Left lobe of liver (tissue), 2 donors: ENCODE data around the gene SFXN3. TPM values are rescaled to one million over a fixed set of nuclear protein-coding genes. Genes with fewer than 3 reads are reported as not detected.
A peak's percentile ranks its signal among the peaks of the same experiment; 100 is the strongest.

Experiments
- ATAC-seq: fragments of 200-7000 bp; cut with Tn5 transposase; one replicate; pipeline ENCODE4 v1.9.1; 2020; ENCODE audit warnings: mild to moderate bottlenecking, moderate library complexity
- DNase-seq: peaks from one replicate; pipeline ENCODE4 v3.0.0-alpha.2; 2020; ENCODE audit warnings: low spot score
- total RNA-seq: library from RNA; stranded (reverse); gene quantifications from one replicate; pipeline ENCODE4 v1.2.1, GENCODE V29; 2021
- donor health status: DM: no; HTN: no; CAD: no; lungs with moderate emphysema.
- donor health status: DM: no; HTN: yes; CAD: no.

Gene SFXN3
- total RNA-seq, 1 donor from 2014 or later: 5.2 TPM

DNA sequence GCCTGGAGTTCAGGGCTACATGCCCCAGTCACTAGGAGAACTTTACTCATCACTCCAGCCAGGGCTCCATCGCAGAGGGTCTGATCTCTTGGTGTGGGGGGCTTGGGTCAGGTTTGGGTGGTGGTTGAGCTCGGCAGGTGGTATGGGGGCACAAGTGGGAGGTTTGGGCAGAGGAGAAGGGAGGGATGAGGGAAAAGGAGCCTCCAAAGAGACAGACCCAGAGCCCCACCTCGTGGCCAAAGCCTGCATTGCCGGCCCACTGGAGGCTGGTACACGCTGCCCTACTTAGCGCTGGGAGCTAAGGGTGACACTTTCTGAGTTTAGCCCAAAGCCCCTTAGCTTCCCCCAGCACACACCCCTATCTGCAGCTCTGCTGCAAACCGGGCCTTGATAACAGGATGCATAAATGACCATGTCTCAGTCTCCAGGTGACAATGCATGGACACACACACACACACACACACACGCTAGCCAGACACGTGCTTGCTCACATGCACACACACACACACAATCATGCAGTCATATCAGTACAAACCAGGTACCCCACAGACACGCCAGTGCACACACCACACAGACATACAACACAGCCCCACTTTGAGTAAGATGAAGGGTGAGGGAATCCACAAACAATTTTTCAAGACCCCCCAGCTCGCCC lies 16.7 kb upstream of the SFXN3 start:
- peak; percentile 81 for DNase-seq
- peak; percentile 86 for ATAC-seq

DNA sequence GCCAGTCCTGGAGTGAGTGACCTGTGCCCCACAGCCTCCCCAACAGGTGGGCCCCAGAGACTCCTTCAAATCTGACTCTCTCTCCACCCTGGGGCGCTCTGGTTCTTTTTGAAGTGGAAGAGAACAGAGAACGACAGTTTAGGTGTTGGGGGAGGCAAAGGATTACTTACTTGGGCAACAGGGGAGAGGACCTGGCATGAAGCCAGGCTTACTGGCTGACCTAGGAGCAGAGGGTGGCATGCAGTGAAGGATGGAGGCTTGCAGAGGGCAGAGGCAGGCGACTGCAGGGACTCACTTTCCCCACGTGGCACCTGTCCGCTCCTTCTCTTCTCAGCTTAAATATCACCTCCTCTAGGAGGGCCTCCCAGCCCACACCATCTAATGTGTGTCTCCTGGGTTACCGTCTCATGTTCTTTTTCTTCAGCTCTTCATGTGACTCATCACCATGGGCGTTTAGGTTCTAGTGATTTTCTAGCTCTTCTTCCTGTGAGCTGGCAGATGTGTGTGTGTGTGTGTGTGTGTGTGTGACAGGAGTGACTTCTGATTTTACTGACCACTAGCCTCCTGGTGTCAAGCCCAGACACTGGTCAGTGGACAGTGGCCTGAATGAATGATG lies 16.0 kb upstream of the SFXN3 start:
- no peak for ATAC-seq
- no peak for DNase-seq

DNA sequence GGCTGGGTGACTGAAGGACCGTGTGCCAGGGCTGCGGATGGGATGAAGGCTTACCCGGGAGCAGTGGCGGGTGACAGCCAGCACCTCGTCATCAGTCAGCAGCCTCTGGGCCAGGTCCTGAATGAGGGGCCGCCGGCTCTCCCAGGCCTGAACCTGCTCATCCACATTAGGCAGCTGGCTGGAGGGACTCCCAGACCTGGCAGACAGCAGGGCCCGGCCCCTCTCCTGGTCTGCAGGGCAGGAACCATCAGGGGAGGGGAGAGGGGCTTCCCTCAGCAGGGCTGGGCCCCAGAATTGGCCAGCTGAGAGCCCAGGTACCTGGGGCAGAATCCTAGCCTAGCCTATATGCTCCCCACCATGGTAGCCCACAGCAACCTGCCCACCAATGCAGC lies 15.5 kb upstream of the SFXN3 start:
- no peak for DNase-seq
- ATAC-seq: no peak

DNA sequence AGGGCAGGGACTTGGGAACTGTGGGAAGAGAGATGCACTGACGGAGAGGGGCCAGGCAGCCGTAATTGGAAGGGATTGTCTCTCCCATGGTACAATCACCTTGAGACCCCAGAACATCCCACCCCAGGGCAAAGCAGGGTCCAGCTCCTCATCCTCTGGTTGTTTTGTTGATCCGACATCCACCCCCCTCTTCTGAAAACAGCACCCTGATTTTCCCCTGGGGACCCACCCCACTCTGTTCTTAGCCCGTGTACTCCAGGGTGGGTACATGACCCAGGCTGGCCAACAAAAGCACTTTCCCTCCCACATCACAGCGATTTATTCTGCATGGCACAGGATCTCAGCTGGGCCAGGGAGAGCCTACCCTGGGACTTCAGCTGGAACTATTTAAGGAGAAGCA lies 14.2 kb upstream of the SFXN3 start:
- no peak for ATAC-seq
- DNase-seq: no peak

DNA sequence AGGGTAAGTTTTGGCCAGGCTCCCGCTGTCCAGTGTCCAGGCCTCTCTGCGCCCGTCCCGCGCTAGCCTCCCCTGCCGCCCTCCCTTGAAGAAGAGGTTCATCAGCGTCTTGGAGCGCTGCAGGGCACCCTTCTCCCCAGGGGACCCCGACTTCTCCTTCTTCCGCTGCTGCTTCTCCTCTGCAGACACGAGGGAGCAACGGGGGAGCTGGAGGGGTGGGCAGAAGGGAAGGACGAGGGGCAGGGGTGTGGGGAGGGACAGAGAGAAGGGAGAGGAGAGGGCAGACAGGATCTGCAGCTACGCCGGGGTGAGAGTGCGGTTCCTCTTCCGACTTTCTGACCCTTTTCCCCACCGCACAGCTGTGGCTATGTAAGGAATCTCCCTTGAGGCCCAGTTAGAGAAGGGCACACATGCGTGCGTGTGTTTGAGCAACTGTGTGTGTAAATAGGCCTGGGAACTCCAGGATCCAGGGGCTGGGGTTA lies 12.9 kb upstream of the SFXN3 start:
- DNase-seq (no peak), ATAC-seq (no peak)

DNA sequence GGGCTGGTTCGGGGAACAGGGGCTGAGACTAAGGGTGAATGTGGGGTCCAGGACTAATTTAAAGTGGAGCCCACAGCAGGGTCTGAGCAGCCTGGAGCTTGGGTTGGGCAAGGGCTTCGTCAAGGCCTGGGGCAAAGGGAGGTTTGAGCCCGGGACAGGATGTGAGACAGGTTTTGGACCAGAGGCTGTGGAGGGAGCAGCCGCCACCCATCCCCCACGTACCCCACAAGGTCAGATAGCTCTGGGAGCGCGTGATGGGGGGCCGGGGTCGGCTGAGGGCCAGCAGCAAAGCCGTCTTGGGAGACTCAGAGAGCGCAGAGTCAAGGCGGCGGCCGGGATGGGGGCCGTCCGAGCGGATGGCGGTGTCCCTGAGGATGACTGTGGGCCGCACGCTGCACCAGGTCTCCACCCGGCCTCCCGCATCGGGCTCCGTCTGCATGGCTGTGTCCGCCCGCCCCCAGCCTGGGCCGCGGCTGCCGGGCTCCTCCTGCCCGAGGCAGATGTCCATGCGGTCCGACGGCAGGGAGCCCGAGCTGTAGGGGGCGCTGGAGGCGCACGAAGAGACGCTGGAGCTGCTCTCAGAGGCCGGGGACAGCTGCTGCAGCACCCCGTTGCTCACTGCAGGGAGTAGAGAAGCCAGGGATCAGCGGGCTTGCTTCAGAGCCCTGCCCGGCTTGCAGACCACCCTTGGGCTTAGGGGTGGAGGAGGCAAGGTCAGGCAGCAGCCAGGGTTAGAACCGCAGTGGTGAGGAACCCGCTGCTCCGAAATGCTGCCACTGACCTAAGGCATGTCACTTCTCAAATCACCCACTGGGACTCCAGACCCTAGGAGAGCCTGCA lies 12.2 kb upstream of the SFXN3 start:
- ATAC-seq (peak; percentile 70), DNase-seq (peak; percentile 67)

DNA sequence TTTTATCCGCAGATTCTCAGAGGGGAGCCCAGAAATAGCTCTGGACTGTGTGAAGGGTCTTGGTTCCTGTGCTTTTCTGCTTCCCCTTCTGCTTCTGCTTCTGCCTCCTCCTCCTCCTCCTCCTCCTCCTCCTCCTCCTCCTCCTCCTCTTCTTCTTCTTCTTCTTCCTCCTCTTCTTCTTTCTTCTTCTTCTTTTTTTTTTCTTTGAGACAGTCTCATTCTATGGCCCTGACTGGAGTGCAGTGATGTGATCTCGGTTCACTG lies 11.7 kb upstream of the SFXN3 start:
- DNase-seq: no peak
- ATAC-seq: no peak

DNA sequence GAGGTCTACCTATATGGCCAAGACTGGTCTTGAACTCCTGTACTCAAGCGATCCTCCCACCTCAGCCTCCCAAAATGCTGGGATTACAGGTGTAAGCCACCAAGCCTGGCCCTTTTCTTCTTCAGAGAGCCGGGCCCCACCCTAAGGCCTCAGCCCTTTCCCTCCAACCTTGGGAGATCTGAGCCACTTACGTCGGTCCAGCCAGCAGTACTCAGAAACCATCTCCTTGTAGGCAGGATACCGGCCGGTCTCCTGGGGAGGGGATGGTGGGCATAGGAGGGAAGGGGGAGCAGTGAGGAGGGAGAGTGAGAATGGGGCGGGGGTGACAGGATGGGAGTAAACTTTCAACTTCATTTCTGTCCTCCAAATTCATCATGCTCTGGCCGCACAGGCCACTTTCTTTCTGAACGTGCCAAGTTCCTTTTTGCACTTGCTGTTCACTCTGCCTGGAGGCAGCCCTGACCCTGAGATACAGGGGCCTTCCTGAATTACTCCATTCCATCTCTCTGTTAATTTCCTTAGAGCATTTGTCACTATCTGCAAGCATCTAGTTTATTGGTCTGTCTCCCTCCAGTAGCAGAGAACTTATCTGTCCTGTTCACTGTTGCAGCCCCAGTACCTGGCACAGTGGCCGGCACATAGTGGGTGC lies 10.5 kb upstream of the SFXN3 start:
- no peak for DNase-seq

DNA sequence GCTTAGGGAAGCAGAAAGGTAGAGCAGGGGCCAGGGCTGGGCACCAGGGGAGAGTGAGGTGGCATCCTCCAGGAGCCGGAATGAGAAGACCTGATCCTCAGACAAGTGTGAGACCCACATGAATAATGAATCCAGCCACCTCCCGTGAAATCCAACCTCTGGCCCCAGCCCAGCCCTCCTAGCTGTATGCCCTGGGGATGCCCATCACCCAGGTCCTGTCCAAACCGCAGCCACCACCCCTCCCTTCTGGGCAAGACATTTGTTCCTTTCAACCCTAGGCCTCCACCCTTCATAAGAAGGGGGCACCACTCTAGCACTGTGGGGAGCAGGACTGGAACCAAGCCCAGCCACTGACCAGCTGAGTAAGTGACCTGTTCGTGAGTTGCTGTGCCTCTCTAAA lies 9.8 kb upstream of the SFXN3 start:
- ATAC-seq: no peak
- DNase-seq: no peak

More for the DNA sequence above, 10.5 kb upstream of the SFXN3 start:
- no peak for ATAC-seq

DNA sequence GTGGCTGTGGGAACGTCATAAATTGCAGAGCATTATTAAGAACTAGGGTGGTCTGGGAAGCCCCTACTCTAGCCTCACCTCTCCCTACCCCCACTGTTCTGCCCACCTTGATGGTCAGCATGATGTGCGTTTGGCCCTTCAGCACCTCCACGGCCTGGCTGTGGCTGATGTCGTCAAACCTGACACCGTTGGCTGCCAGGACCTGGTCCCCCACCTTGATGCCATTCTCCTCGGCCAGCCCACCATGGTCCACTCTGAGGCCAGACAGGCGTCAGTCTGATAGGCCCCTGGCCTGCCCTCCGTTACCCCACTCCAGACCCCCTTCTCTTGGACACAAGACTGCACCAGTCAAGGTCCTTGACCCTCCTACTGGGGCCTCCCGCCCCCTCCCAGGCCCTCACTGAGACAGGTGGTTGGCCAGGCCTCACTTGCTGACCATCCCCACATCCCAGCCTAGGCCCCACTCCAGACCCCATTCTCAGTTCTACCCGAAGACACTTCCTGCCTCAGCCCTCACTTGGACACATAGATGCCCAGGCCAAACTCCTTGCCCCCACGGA lies 9.3 kb upstream of the SFXN3 start:
- no peak for DNase-seq
- ATAC-seq: no peak

DNA sequence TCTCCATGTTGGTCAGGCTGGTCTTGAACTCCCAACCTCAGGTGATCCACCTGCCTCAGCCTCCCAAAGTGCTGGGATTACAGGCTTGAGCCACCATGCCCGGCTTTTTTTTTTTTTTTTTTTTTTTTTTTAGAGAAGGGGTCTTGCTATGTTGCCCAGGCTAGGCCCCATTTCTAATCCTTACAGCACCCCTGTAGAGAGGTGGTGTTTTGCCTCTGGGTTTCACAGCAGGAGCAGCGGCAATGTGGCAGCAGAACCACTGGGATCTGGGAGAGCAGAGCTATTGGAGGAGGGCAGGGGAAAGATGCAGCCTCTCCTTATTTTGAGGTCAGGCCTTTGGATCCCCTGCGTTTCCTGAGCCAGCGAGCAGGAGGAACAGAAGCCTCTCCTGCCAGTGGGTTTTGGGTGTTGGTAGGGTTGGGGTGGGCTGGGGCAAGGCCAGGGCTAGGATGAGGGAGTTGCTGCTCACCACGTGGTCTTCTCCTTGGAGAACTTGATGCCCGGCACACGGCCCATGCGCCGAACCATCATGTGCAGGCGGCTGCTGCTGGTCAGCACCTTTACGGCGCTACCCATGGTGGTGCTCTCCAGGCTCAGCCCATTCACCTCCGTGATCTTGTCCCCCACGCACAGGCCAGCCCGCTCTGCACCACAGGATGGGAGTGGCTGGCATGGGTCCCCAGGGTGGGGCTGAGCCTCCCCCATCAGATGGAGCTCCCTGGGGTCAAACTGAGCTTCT lies 7.9 kb upstream of the SFXN3 start:
- no peak for DNase-seq

DNA sequence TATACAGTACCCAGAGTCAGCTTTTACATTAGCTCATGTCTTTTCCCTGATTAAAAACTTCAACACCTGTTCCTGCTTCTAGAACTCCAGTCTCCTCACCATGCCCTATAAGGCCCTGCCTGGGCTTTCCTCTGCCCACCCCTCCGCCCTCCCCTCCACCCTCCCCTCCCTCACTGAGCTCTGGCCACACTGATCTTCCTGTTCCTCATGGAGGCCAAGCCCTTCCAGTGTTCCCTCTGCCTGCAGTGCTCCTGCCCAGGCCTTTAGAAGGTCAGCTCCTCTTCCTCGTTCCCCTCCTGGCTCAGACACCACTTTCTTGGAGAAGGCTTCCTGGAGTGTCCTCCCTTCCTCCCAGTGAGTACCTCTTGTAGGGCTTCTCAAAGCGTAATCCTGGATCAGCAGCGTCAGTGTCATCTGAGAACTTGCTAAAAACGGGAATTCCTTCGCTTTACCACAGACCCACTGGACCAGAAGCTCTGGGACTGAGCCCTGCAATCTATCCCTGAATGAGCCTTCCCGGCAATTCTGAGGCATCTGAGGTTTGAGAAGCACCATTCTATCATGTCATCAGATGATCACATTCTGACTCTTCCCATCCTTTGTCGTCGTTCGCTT lies 3.8 kb upstream of the SFXN3 start:
- ATAC-seq: no peak
- no peak for DNase-seq

More for the DNA sequence above, 7.9 kb upstream of the SFXN3 start:
- no peak for ATAC-seq

DNA sequence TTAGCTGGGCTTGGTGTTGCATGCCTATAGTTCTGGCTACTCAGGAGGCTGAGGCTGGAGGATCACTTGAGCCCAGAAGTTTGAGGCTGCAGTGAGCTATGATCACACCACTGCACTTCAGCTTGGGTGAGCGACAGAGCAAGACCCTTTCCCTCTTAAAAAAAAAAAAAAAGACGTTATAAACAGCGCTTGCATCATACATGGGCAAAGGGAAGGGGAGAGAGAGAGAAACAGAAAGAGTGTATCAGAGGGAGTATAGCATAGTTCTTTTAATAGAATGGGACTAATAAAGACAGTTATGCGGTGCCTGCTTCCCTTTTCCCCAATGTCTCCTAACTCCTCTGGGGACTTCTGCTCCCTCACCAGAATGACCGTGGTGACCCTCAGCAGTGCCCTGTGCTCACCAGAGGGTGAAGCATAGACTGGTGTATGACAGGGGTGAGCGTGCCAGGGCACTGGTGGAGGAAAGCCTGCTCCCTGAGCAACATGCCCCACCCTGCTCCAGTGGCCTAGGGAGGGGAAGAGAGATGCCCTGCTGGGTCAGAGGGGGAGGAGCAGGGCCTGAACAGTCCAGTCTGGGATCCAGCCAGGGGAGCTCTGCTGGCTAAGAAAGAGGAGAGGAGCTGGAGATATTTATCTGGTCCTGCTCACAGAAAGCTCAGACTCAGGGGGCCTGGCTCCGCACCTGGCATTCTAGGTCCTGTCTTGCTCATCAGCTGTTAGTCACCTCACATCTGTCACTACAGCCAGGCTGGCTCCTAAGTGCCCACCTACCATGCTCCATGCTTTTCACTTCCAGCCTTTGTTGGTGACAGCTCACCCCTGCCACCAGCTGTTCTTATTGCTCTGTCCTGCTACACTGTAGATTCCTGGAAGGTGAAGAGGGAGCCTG lies 2.3 kb upstream of the SFXN3 start:
- DNase-seq: no peak
- no peak for ATAC-seq

DNA sequence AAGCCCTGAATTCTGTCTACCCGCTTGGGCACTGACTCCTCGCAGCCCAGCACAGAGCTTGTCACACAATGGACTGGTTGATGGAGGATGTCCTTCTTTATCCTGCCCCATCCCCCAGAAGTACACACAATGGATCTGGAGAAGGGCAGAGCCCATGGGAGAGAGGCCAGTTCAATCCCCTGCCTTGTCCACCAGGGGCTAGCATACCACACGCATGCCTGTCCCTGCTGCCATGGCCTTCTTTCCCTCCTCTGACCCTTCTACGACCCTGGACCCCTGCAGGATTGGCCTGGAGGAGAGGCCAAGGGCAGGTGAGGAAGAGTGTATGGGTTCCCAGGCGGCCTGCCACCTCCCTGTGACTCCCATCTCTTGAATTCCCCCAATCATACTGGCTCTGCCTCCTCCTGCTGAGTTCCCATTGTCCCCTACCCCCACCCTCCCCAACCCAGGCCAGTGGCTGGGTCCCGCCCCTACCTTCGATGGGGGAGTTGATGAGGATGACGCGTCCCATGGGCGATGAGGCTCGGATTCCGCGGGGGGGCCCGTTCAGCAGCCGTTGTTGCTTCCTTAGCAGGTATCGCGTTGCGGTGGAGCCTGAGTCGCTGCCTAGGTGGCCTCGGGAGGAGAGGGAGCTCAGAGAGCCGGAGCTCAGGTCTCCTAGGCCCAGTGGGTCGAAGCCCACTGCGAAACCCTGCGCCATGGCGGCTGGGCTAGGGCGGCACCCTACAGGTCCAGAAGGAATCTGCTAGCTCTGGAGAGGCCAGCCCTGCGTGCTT lies 1.3 kb upstream of the SFXN3 start:
- ATAC-seq (no peak), DNase-seq (no peak)

DNA sequence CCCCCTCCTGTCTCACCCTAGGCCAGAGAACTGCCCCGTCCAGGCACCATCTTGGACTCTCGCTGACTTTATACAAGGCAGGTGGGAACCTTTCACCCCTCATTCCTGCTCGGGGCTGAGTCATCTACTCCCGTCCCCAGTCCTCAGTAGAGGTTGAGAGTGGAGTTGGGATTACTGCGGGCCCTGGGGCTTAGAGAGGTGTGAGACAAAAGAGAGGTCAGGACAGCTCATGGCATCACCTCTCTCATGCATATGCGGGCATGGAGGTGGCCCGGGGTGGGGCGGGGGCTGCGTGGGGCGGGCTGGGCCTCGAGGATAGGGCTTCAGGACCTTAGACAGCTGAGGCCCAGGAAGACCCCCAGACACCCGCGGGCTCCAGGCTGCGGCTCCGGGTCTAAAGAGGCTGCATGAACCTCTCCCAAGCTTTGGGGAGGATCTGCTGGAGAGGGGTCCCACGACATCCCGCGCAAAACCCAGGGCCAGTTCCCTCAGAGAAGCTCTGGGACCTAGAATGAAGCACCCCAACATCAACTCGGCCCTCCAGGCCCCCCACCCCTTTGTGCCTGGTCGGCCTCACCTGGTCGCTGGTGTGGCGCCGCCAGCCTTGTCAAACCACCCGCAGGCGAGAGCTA lies 422 bp upstream of the SFXN3 start:
- ATAC-seq (no peak), DNase-seq (no peak)

DNA sequence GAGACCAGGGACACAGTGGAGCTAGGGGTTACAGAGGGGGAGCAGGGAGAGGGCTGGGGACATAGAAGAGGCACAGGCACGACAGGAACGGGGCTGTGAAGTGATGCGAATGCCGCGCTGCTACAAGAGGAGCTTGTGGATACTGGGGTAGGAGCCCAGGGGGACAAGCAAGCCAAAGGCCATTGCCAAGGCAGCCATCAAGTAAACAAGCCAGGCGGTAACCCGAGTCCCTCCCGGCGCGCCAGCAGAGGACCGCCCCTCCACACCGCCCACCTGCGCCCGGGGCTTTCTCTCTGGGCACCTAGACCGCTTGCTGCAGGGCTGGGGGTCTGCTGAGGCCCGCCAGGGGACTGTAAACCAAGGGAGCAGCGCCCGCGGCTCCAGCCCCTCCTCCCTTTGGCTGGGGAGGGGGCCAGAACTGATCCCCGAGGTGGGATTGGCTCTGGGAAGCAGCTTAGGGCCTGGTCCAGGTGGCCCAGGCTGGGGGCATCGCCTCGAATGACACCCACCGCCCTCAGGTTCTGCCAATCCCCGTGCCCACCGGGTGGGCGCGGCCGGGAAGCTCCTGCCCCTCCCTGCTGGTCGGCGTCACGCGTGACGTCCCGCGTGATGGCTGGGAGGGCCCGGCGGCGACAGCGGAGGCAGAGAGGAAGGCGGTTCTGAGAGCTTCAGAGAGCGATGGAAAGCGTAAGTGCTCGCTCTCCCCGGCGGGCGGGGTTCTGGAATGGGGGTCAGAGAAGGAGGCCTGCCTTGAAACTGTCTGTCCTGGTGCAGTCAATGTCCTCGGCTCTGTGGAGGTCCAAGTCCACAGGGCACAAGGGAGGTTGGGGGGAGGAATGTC lies 982 bp downstream of the SFXN3 start:
- peak; percentile 33 for ATAC-seq
- DNase-seq: peak; percentile 69

DNA sequence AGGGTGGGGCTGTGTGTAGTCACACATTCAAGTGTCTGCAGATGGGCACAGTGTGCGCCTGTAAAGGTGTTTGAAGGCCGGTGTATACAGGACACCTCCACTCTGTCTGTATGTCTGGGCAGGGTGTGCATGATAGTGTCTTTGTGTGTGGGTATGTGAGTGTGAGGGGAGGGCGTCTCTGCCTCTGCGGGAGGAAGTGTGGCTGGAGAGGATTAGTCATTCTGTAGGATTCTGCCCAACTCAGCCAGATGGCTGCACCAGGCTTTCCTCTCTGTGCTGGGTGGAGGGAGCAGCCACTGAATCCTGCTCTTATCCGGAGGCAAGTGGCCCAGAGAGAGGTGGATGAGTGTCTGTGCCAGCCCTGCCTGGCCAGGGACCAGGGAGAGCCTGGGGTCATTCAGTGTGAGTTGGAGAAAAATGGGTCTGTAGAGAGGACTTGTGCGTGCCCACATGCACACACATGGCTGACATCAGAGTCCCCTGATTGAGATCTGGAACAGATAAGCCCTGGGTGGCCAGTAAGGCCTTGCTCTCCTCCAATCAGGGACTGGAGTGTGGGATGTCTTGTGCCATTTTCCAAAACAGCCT lies 1.7 kb downstream of the SFXN3 start:
- no peak for DNase-seq
- peak; percentile 6 for ATAC-seq
